Retinal pigment epithelial cell (primary cell): ENCODE results near the gene FAM193A.
"Not testable (repeated sequence)": the region's sequence is repeated elsewhere in the genome, so short reads cannot be mapped to it uniquely, and the experiment has no call there.

ENCODE experiments used
- DNase-seq: peaks from one replicate; pipeline ENCODE4 v3.0.0-alpha.2; 2010; ENCODE audit warnings: low read depth
- H3K4me3 ChIP-seq: 2 replicates; pipeline ENCODE4 v1.5.1; 2011; ENCODE audit warnings: mild to moderate bottlenecking, low read length, control low read depth, moderate library complexity
- TF ChIP-seq, protein P1 (sequence below): conservative IDR thresholded peaks from 2 replicates; pipeline ENCODE4 v1.5.1; 2011; ENCODE audit warnings: low read depth, low read length, control low read depth, inconsistent platforms

The FAM193A gene

DNA sequence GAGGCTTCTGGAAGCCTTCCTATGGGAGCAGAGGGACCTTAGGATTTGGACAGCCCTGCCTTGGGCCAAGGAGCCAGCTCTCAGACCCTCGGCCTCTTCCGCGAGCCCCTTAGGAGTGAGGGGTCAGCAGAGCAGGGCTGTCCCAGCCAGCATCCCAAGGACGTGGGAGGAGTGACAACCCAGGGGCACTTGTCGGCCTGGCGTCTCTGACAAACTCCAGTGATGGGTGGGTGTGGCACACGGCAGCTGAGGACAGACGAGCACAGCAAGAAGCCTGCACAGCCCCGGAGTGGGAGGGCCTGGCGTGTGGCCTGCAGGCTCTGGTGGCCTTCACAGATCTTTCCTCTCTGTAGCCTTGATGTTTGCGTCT, 231.2 kb downstream of the FAM193A start:
- TF ChIP-seq, protein P1, sequence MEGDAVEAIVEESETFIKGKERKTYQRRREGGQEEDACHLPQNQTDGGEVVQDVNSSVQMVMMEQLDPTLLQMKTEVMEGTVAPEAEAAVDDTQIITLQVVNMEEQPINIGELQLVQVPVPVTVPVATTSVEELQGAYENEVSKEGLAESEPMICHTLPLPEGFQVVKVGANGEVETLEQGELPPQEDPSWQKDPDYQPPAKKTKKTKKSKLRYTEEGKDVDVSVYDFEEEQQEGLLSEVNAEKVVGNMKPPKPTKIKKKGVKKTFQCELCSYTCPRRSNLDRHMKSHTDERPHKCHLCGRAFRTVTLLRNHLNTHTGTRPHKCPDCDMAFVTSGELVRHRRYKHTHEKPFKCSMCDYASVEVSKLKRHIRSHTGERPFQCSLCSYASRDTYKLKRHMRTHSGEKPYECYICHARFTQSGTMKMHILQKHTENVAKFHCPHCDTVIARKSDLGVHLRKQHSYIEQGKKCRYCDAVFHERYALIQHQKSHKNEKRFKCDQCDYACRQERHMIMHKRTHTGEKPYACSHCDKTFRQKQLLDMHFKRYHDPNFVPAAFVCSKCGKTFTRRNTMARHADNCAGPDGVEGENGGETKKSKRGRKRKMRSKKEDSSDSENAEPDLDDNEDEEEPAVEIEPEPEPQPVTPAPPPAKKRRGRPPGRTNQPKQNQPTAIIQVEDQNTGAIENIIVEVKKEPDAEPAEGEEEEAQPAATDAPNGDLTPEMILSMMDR: no peak
- H3K4me3 ChIP-seq: no peak overlapping the region
- DNase-seq: no peak

DNA sequence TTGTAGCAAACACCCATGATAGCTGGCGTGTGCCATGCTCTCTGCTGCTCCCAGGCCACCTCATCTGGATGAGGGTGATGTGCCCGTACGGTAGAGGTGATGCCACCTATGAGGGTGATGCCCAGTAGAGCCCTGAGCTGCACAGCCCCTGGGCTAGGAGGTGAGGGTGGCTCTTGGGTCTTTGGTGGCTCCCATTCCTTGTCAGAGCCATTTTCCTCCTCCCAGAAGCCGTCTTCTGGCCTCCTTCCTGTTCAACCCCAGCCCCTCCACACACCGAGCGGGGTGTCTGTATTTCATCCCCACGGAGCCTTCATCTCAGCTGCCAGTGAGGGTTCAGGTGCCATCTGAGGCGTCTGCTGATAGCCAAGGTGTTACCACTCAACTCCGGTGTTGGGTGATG, 231.7 kb downstream of the FAM193A start:
- H3K4me3 ChIP-seq: no peak overlapping the region
- TF ChIP-seq, protein P1: no peak
- DNase-seq: no peak

DNA sequence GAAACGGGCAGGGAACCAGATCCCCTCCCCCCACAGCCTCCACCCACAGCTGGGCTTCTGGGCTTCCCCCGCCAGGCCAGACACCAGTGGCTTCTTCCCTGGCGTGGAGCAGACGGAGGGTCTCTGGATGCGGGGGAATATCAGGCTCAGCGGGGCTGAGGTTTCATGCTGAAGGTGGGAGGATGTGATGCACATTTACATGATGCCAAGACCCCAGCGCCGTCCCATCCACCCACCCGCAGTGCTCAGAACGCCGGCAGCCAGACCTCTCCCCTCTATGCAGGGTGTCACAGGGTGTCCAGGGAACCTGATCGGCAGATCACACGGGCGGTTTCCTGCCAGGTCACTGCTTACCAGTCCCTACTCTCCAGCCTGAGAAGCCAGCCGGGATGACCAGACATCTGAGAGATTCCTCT, 232.5 kb downstream of the FAM193A start:
- TF ChIP-seq, protein P1: no peak
- no peak overlapping the region for H3K4me3 ChIP-seq

DNA sequence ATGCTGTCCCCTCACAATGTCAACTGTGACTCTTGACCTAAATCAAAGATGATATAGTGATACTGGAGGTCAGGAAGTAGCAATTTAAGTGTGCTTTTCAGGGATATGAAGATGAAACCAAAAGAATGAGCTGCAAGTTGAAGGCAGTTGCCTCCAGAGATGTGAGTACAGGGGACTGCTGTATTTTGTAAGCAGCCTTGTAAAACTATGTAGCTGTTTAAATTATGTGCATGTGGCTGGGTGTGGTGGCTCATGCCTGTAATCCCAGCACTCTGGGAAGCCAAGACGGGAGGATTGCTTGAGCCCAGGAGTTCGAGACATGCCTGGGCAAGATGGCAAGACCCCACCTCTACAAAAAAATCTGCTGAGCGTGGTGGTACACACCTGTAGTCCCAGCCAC, 234.8 kb downstream of the FAM193A start:
- no peak overlapping the region for H3K4me3 ChIP-seq
- TF ChIP-seq, protein P1: no peak
- DNase-seq: no peak

More for the DNA sequence above, 232.5 kb downstream of the FAM193A start:
- DNase-seq: no peak

DNA sequence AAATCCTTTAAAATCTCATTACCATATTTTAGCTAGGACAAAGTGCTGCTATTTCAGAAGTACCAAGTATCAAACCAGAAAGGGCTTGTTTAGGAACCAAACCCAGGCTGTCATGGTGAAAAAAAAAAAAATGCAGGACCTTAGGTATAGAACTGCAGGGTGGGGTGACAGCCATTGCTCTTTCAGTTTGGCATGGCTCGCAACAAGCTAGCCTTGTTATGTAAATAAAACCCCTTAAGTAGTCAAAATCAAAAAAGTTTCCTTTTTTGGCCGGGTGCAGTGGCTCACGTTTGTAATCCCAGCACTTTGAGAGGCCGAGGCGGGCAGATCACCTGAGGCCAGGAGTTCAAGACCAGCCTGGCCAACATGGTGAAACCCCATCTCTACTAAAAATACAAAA, 244.2 kb downstream of the FAM193A start:
- H3K4me3 ChIP-seq: not testable (repeated sequence)

DNA sequence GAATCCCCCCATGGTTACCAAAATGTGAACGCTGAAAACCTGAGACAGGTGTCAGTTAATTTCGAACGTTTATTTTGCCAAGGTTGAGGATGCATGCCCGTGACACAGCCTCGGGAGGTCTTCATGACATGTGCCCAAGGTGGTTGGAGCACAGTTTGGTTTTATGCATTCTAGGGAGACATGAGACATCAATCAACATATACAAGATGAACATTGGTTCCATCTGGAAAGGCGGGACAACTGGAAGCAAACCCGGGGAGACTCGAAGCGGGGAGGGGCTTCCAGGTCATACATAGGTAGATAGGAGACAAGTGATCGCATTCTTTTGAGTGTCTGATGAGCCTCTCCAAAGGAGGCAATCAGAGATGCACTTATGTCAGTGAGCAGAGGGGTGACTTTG, 245.5 kb downstream of the FAM193A start:
- TF ChIP-seq, protein P1: no peak
- H3K4me3 ChIP-seq: no peak overlapping the region
- DNase-seq: no peak

More for the DNA sequence above, 244.2 kb downstream of the FAM193A start:
- DNase-seq: not testable (repeated sequence)
